GM23338 (cell line): Measurements from ENCODE around the gene ACTR8. TPM values are rescaled to one million over a fixed set of nuclear protein-coding genes. Genes with fewer than 3 reads are reported as not detected.

Source experiments
- ATAC-seq: fragments of 200-7000 bp; cut with Tn5 transposase; 3 replicates; pipeline ENCODE4 v1.9.1; 2020
- DNase-seq: peaks from one replicate; pipeline ENCODE4 v3.0.0-alpha.2; 2015; ENCODE audit warnings: low spot score
- H2AFZ ChIP-seq: fragments of 200-600 bp; sonication (generic); 2 replicates; pipeline ENCODE4 v1.8.0; 2016; ENCODE audit warnings: antibody characterized with exemption, mild to moderate bottlenecking, moderate library complexity
- H3F3A ChIP-seq: fragments of 200-600 bp; sonication (generic); replicated peaks from 2 replicates; pipeline ENCODE4 v1.8.0; 2017; ENCODE audit warnings: antibody characterized with exemption, mixed run types, low read depth
- H3K27ac ChIP-seq: fragments of 200-600 bp; sonication (generic); 2 replicates; pipeline ENCODE4 v1.6.1; 2016; ENCODE audit warnings: low read depth
- H3K27me3 ChIP-seq: fragments of 200-600 bp; sonication (generic); 2 replicates; pipeline ENCODE4 v1.8.0; 2016; ENCODE audit warnings: mild to moderate bottlenecking, mixed run types, moderate library complexity; ENCODE audit not compliant: insufficient read depth
- H3K36me3 ChIP-seq: fragments of 200-600 bp; sonication (generic); 2 replicates; pipeline ENCODE4 v1.8.0; 2016; ENCODE audit warnings: mild to moderate bottlenecking; ENCODE audit not compliant: insufficient read depth
- H3K4me1 ChIP-seq: fragments of 200-600 bp; sonication (generic); 2 replicates; pipeline ENCODE4 v1.8.0; 2016; ENCODE audit warnings: mild to moderate bottlenecking, moderate library complexity; ENCODE audit not compliant: insufficient read depth
- H3K4me2 ChIP-seq: fragments of 200-600 bp; sonication (generic); 2 replicates; pipeline ENCODE4 v1.7.1; 2017; ENCODE audit warnings: mixed run types
- H3K4me3 ChIP-seq: fragments of 200-600 bp; sonication (generic); 2 replicates; pipeline ENCODE4 v1.6.1; 2016; ENCODE audit warnings: mixed run types
- H3K79me2 ChIP-seq: fragments of 200-600 bp; sonication (generic); replicated peaks from 2 replicates; pipeline ENCODE4 v1.8.0; 2017; ENCODE audit warnings: mild to moderate bottlenecking; ENCODE audit not compliant: insufficient read depth
- H3K9me2 ChIP-seq: fragments of 200-600 bp; sonication (generic); 2 replicates; pipeline ENCODE4 v1.8.0; 2017; ENCODE audit not compliant: insufficient read depth
- H4K20me1 ChIP-seq: fragments of 200-600 bp; sonication (generic); replicated peaks from 2 replicates; pipeline ENCODE4 v1.8.0; 2017; ENCODE audit warnings: mild to moderate bottlenecking; ENCODE audit not compliant: insufficient read depth
- H3K27ac Mint-ChIP-seq: 2 replicates; pipeline ENCODE4 v1.8.0; 2020; ENCODE audit warnings: inconsistent platforms, mild to moderate bottlenecking, moderate library complexity, mixed read lengths
- H3K27me3 Mint-ChIP-seq: 3 replicates; pipeline ENCODE4 v1.8.0; 2022; ENCODE audit warnings: low read depth, mild to moderate bottlenecking, moderate library complexity, mixed read lengths, inconsistent platforms; ENCODE audit not compliant: insufficient read depth, poor library complexity
- H3K36me3 Mint-ChIP-seq: 3 replicates; pipeline ENCODE4 v1.8.0; 2021; ENCODE audit warnings: low read depth, mild to moderate bottlenecking, inconsistent platforms, moderate library complexity, mixed read lengths
- H3K4me1 Mint-ChIP-seq: 3 replicates; pipeline ENCODE4 v1.8.0; 2020; ENCODE audit warnings: mild to moderate bottlenecking, inconsistent platforms, mixed read lengths
- H3K4me3 Mint-ChIP-seq: 3 replicates; pipeline ENCODE4 v1.8.0; 2021; ENCODE audit warnings: moderate library complexity, mild to moderate bottlenecking, inconsistent platforms, mixed read lengths
- H3K9me3 Mint-ChIP-seq: 3 replicates; pipeline ENCODE4 v1.8.0; 2020; ENCODE audit warnings: moderate library complexity, mild to moderate bottlenecking, inconsistent platforms, mixed read lengths
- EZH2 ChIP-seq: fragments of 200-600 bp; sonication (generic); IDR thresholded peaks from one replicate; pipeline ENCODE4 v1.8.0; 2017; ENCODE audit warnings: antibody characterized with exemption, mild to moderate bottlenecking, low read depth; ENCODE audit not compliant: unreplicated experiment
- JUNB ChIP-seq: IDR thresholded peaks from one replicate; pipeline ENCODE4 v1.6.1; 2016; ENCODE audit warnings: antibody characterized with exemption; ENCODE audit not compliant: unreplicated experiment
- NANOG ChIP-seq: IDR thresholded peaks from 2 replicates; pipeline ENCODE4 v1.6.1; 2016; ENCODE audit warnings: antibody characterized with exemption, borderline replicate concordance
- STAT1 ChIP-seq: IDR thresholded peaks from one replicate; pipeline ENCODE4 v1.6.1; 2016; ENCODE audit warnings: antibody characterized with exemption; ENCODE audit not compliant: unreplicated experiment
- ZNF114 ChIP-seq: fragments of 250-450 bp; sonication (Bioruptor Pico); IDR thresholded peaks from 2 replicates; pipeline ENCODE4 v1.5.0; 2020; ENCODE audit warnings: mild to moderate bottlenecking, moderate library complexity
- ZNF331 ChIP-seq: fragments of 250-450 bp; sonication (Bioruptor Pico); IDR thresholded peaks from 2 replicates; pipeline ENCODE4 v1.5.0; 2020; ENCODE audit warnings: low read depth, mild to moderate bottlenecking, moderate library complexity
- polyA plus RNA-seq: library from polyadenylated mRNA; unstranded; fragments of >200 nt; fragmentation: Nextera tagmentation; extraction: Ambion mirVana; gene quantifications from 2 replicates; pipeline ENCODE4 v1.2.1, GENCODE V29; 2016
- total RNA-seq: library from RNA; depleted of rRNA; stranded (reverse); fragments of >200 nt; shearing (Covaris generic); gene quantifications from 2 replicates; pipeline ENCODE4 v1.2.3, GENCODE V29; 2014
- TF ChIP-seq, protein P1 (sequence below): fragments of 250-450 bp; sonication (Bioruptor Pico); IDR thresholded peaks from 2 replicates; pipeline ENCODE4 v1.5.0; 2020; ENCODE audit warnings: mild to moderate bottlenecking, moderate library complexity

Gene ACTR8
- total and polyA plus RNA-seq, 2 experiments from 2014 or later, result 19.8 to 23.0 TPM

DNA sequence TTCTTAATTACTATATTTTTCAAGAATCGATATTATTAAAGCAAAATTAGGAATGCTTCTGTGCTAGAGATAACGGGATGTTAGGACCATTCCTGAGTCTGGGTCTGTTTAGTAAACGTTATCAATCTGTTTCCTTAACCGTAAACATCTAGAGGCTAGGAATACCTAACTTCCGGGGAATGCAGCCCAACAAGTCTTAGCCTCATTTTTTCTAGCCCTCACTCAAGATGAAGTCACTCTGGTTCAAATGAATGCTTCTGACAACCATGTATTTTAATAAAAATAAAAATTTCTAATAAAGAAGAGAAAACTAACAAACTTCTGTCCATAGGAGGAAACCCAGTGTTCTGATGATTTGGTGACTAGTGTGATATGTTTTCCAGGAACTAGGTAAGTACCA is 20.8 kb upstream of the ACTR8 start (continued):
- TF ChIP-seq, protein P1, sequence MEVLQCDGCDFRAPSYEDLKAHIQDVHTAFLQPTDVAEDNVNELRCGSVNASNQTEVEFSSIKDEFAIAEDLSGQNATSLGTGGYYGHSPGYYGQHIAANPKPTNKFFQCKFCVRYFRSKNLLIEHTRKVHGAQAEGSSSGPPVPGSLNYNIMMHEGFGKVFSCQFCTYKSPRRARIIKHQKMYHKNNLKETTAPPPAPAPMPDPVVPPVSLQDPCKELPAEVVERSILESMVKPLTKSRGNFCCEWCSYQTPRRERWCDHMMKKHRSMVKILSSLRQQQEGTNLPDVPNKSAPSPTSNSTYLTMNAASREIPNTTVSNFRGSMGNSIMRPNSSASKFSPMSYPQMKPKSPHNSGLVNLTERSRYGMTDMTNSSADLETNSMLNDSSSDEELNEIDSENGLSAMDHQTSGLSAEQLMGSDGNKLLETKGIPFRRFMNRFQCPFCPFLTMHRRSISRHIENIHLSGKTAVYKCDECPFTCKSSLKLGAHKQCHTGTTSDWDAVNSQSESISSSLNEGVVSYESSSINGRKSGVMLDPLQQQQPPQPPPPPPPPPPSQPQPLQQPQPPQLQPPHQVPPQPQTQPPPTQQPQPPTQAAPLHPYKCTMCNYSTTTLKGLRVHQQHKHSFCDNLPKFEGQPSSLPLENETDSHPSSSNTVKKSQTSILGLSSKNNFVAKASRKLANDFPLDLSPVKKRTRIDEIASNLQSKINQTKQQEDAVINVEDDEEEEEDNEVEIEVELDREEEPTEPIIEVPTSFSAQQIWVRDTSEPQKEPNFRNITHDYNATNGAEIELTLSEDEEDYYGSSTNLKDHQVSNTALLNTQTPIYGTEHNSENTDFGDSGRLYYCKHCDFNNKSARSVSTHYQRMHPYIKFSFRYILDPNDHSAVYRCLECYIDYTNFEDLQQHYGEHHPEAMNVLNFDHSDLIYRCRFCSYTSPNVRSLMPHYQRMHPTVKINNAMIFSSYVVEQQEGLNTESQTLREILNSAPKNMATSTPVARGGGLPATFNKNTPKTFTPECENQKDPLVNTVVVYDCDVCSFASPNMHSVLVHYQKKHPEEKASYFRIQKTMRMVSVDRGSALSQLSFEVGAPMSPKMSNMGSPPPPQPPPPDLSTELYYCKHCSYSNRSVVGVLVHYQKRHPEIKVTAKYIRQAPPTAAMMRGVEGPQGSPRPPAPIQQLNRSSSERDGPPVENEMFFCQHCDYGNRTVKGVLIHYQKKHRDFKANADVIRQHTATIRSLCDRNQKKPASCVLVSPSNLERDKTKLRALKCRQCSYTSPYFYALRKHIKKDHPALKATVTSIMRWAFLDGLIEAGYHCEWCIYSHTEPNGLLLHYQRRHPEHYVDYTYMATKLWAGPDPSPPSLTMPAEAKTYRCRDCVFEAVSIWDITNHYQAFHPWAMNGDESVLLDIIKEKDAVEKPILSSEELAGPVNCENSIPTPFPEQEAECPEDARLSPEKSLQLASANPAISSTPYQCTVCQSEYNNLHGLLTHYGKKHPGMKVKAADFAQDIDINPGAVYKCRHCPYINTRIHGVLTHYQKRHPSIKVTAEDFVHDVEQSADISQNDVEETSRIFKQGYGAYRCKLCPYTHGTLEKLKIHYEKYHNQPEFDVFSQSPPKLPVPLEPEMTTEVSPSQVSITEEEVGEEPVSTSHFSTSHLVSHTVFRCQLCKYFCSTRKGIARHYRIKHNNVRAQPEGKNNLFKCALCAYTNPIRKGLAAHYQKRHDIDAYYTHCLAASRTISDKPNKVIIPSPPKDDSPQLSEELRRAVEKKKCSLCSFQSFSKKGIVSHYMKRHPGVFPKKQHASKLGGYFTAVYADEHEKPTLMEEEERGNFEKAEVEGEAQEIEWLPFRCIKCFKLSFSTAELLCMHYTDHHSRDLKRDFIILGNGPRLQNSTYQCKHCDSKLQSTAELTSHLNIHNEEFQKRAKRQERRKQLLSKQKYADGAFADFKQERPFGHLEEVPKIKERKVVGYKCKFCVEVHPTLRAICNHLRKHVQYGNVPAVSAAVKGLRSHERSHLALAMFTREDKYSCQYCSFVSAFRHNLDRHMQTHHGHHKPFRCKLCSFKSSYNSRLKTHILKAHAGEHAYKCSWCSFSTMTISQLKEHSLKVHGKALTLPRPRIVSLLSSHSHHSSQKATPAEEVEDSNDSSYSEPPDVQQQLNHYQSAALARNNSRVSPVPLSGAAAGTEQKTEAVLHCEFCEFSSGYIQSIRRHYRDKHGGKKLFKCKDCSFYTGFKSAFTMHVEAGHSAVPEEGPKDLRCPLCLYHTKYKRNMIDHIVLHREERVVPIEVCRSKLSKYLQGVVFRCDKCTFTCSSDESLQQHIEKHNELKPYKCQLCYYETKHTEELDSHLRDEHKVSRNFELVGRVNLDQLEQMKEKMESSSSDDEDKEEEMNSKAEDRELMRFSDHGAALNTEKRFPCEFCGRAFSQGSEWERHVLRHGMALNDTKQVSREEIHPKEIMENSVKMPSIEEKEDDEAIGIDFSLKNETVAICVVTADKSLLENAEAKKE (CRISPR knock-in tag), result no peak
- no peak for TF ChIP-seq ZNF114 (CRISPR knock-in tag)
- no peak for TF ChIP-seq ZNF331 (CRISPR knock-in tag)
- TF ChIP-seq NANOG, result no peak
- TF ChIP-seq STAT1, result no peak

GRCh38 chr3:53902067-53902466 is 20.1 kb upstream of the ACTR8 start:
- no peak for ATAC-seq
- H3K4me1 ChIP-seq, result no peaks in the 10 kb centered on the region

More at GRCh38 chr3:53902067-53902466, 20.1 kb upstream of the ACTR8 start:
- Mint-ChIP-seq H3K4me1 (no peaks in the 10 kb centered on the region), H3K27me3 (no peaks in the 10 kb centered on the region), H3K4me3 (no peak overlapping the region), H3K9me3 (no peaks in the 10 kb centered on the region), H3K36me3 (no peaks in the 10 kb centered on the region), H3K27ac (no peak overlapping the region)
- Histone ChIP-seq H3F3A (no peaks in the 10 kb centered on the region), H2AFZ (no peak overlapping the region), H4K20me1 (no peaks in the 10 kb centered on the region), H3K27ac (no peak overlapping the region), H3K4me2 (no peak overlapping the region), H3K27me3 (no peaks in the 10 kb centered on the region), H3K36me3 (no peaks in the 10 kb centered on the region), H3K4me3 (no peak overlapping the region), H3K9me2 (no peaks in the 10 kb centered on the region), H3K79me2 (no peaks in the 10 kb centered on the region)
- TF ChIP-seq ZNF114 (CRISPR knock-in tag), result no peak
- TF ChIP-seq JUNB, result no peak
- no peak for TF ChIP-seq EZH2
- DNase-seq, result no peak
